ENCODE data around the gene EXOC6B. TPM values are rescaled to one million over a fixed set of nuclear protein-coding genes. Genes with fewer than 3 reads are reported as not detected.

Gene EXOC6B
- total RNA-seq, 4 donors from 2014 or later = 21.0 to 57.7 (median 36.1) TPM

DNA sequence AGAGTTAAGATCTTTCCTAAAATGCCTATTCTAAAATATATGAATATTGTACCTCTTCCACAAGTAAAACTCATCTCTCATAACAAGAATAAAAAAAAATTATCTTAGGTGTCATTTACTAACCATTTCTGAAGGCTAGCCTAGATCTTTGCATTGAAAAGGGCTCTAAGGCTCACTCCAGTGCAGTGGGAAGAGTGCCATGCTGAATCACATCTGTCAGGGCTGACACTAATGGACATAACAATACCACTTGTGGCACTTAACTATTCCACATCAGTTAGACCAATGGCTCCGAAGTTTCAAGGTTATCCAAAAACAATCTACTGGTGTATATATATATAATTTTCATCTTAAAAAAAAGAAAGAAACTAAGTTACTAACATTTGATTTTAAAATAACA, 130.2 kb downstream of the EXOC6B start:
- peaks cover 0 to 17% (median 11%) of the 10 kb centered on the region in 3 donors for H3K4me1 ChIP-seq
- no peaks in the 10 kb centered on the region for H3K27me3 ChIP-seq
- no peak for TF ChIP-seq POLR2A (IDR thresholded peaks at IDR 0.05)
- TF ChIP-seq, protein P1, sequence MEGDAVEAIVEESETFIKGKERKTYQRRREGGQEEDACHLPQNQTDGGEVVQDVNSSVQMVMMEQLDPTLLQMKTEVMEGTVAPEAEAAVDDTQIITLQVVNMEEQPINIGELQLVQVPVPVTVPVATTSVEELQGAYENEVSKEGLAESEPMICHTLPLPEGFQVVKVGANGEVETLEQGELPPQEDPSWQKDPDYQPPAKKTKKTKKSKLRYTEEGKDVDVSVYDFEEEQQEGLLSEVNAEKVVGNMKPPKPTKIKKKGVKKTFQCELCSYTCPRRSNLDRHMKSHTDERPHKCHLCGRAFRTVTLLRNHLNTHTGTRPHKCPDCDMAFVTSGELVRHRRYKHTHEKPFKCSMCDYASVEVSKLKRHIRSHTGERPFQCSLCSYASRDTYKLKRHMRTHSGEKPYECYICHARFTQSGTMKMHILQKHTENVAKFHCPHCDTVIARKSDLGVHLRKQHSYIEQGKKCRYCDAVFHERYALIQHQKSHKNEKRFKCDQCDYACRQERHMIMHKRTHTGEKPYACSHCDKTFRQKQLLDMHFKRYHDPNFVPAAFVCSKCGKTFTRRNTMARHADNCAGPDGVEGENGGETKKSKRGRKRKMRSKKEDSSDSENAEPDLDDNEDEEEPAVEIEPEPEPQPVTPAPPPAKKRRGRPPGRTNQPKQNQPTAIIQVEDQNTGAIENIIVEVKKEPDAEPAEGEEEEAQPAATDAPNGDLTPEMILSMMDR (IDR thresholded peaks at IDR 0.05) = no peak
- no peaks in the 10 kb centered on the region for H3K9me3 ChIP-seq
- peak overlapping the region in 1 of 4 donors; percentile 51 for H3K27ac ChIP-seq
- intact Hi-C loops (cut with DNase I) = no loop called here
- peaks cover 0 to 3% (median 0%) of the 10 kb centered on the region in 3 donors for H3K36me3 ChIP-seq
- DNase-seq = no peak
- 56 to 66% methylated on average over 1 of the region's 1 CpG for WGBS, 2 donors
- H3K4me3 ChIP-seq = no peak overlapping the region

DNA sequence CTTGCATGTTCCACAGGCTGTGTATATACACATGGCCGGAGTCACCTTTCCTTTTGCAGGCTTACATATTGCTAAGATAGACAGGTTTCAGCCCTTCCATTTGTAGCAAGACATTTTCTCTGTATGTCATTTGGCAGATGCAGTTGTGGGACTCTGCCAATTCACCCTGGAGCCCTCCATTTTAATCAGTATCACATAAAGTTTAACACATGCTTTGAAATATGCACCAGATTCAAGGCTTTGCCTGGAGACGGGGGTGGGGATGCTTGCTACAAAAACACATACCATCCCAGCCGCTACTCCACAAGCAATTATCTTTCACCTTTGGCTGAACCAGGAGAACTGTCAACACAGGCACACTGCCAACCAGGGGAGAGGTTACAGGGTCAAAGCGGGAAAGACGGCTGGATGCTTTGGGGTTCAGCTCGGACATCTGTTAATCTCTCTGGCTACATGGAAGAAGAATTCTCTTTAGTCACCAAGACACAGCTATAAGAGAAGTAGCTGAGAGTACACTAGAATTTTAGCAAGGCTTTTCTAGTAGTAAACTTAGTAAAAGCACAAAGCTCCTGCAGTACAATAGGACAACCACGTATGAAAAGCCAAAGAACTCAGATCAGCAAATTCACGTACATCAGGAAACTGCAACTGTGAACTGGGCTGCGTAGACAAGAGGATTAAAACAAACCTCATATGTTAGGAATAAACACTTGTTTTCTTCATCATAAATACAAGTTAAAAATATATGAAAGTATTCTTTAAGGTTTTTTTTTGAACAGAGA, 130.9 kb downstream of the EXOC6B start:
- TF ChIP-seq, protein P1 (IDR thresholded peaks at IDR 0.05) = no peak
- no peak for TF ChIP-seq POLR2A (IDR thresholded peaks at IDR 0.05)
- no peaks in the 10 kb centered on the region for H3K9me3 ChIP-seq
- H3K4me3 ChIP-seq = no peak overlapping the region
- no peak for DNase-seq
- no peaks in the 10 kb centered on the region for H3K36me3 ChIP-seq
- H3K4me1 ChIP-seq = peaks cover 0 to 17% (median 11%) of the 10 kb centered on the region in 3 donors
- intact Hi-C loops (cut with DNase I) = no loop called here
- peak overlapping the region in 2 of 4 donors; percentile 47 to 51 for H3K27ac ChIP-seq
- no peaks in the 10 kb centered on the region for H3K27me3 ChIP-seq
- WGBS, 2 donors = 32 to 36% methylated on average over 9 of the region's 9 CpGs

DNA sequence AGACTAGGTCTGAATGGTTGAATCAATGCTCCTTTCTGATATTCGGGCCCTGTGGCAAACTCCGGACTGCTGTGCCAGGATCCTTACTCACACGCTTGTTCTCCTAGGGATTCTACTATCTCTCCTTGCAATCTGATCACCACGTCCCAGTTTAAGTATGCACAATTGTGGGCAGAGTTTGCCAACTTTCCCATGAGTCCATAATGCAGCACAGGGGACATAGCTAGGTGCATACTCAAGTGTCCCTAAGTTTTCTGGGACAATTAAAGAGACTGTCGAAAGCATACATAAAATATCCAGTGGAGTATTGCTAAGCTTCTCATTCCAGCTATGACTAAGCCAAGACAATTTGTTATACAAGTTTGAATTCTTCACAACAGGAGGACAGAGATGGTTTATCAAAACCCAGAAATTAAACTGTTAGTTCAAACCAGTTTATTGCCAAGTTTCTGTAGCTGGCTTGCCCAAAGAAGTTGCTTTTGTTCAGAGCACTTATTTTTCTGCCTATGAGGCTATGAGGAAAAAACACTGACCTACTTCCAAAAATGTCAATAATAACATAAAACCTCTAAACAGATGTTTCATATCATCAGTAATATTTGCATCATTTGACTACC, 136.1 kb downstream of the EXOC6B start:
- Histone ChIP-seq H3K27ac (peak overlapping the region in 3 of 4 donors; percentile 4 to 74 (median 67)), H3K36me3 (no peaks in the 10 kb centered on the region), H3K4me1 (peaks cover 0 to 23% (median 8%) of the 10 kb centered on the region in 3 donors), H3K4me3 (no peak overlapping the region), H3K27me3 (no peaks in the 10 kb centered on the region), H3K9me3 (no peaks in the 10 kb centered on the region)
- no peak for DNase-seq
- intact Hi-C loops (cut with DNase I) = no loop called here
- WGBS, 2 donors = 71 to 83% methylated on average over 4 to 5 of the region's 5 CpGs
- TF ChIP-seq POLR2A (IDR thresholded peaks at IDR 0.05) = no peak
- TF ChIP-seq, protein P1 (IDR thresholded peaks at IDR 0.05) = no peak

DNA sequence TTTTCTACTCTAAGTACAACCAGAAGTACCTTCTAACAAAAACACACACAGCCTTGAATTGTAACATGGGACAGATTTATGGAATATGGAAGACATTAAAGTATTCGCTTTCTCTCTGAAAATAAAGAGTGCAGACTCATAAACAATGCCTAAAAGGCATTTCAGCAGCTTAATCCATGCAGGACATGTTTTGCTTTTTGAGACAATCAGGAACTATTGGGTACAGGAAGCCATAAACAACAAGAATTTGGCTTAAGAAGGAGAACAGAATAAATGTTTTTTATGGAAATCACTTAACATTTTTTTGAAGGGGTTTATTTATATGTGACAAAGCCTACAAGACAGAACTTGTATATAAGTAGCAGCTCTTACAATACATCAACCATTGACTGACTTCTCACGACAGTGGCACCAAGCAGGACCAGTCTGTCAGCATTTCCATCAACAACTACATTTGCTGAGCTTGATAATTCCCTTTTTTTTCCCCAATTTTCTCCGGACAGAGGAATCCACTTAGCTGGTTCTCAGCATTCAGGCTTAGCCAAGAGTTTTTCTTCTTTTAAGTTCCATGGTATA, 140.1 kb downstream of the EXOC6B start:
- 42 to 46% methylated on average over 3 of the region's 3 CpGs for WGBS, 2 donors
- no peak overlapping the region for H3K27ac ChIP-seq
- TF ChIP-seq, protein P1 (IDR thresholded peaks at IDR 0.05) = no peak
- no peak for TF ChIP-seq POLR2A (IDR thresholded peaks at IDR 0.05)
- no peaks in the 10 kb centered on the region for H3K36me3 ChIP-seq
- intact Hi-C loops (cut with DNase I) = no loop called here
- no peaks in the 10 kb centered on the region for H3K27me3 ChIP-seq
- H3K4me3 ChIP-seq = no peak overlapping the region
- no peak for DNase-seq
- peaks cover 0 to 25% (median 2%) of the 10 kb centered on the region in 3 donors for H3K4me1 ChIP-seq
- H3K9me3 ChIP-seq = no peaks in the 10 kb centered on the region

DNA sequence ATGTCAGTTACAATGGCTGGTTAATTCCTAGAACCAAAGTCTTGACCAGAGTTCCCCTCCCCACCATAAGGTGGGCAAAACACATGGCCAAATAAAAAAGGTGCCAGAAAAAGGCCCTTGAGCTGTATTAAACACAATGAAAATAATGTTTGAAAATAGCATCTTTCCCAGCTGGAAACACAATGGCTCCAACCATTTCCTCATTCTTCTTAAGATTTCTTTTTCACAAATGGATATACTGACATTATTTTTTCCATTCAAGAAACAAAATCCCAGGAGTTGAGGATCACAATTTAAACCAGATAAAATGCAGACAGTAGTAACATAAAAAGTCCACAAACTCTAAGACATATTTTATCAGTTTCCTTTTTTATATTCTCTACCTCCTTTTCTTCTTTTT, 143.8 kb downstream of the EXOC6B start:
- intact Hi-C loops (cut with DNase I) = no loop called here
- no peak for DNase-seq
- H3K27me3 ChIP-seq = no peaks in the 10 kb centered on the region
- no peak for TF ChIP-seq POLR2A (IDR thresholded peaks at IDR 0.05)
- TF ChIP-seq, protein P1 (IDR thresholded peaks at IDR 0.05) = no peak
- H3K9me3 ChIP-seq = no peaks in the 10 kb centered on the region
- H3K4me1 ChIP-seq = peaks cover 0 to 19% (median 2%) of the 10 kb centered on the region in 3 donors
- no peak overlapping the region for H3K27ac ChIP-seq
- no peaks in the 10 kb centered on the region for H3K36me3 ChIP-seq
- no peak overlapping the region for H3K4me3 ChIP-seq

Data from esophagus squamous epithelium (tissue), 5 donors.